GM19395 (cell line): ENCODE data around the gene MED7.
"Not testable (repeated sequence)": the region's sequence is repeated elsewhere in the genome, so short reads cannot be mapped to it uniquely, and the experiment has no call there.

Source experiments
- ATAC-seq: cut with Tn5 transposase; IDR thresholded peaks from one replicate; pipeline ENCODE4 v1.9.1; 2021; ENCODE audit warnings: mild to moderate bottlenecking, moderate library complexity; ENCODE audit not compliant: unreplicated experiment

Gene MED7, protein sequence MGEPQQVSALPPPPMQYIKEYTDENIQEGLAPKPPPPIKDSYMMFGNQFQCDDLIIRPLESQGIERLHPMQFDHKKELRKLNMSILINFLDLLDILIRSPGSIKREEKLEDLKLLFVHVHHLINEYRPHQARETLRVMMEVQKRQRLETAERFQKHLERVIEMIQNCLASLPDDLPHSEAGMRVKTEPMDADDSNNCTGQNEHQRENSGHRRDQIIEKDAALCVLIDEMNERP

DNA sequence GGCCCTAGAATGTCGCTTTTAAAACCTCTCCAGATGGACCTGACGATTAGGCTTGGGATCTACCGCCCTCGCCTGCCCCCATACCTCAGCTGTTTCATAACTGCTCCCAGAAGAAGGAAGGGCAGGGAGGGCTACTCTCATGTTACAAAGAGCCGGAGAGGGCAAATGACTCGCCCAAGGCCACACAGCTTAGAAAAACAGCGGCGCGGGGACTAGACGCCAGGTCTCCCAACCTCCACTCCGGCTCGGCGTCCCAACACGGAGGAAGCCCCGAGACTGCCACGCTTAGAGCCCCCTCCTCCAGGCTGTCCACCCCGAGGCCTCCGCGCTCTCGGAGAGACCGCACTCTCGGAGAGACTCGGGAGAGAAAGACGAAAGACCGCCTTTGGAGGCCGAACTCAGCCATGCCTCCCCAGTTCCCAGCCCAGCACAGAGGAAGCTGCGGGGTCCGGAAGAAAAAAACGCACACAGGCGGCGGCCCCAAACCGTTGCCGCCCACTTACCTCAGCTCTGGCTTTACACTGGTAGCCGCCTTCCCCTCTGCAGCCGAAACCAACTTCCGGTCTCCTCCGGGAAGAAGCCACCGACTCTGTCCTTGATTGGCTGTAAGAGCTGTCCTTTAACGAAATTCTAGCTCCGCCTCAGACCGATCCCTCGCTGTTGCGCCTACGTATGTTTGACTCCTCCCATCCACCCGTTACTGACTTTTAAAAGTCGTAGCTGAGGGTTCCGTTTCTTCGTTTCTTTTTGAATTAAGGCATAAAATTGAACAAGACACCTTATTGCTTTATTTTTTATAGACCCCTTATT, at the start of gene MED7:
Gene MED7, minus strand, starts transcription at position 549 of the 810 bp plus-strand sequence. CDS start 3,434 bp downstream, outside the sequence.
- ATAC-seq = peak; percentile 100

DNA sequence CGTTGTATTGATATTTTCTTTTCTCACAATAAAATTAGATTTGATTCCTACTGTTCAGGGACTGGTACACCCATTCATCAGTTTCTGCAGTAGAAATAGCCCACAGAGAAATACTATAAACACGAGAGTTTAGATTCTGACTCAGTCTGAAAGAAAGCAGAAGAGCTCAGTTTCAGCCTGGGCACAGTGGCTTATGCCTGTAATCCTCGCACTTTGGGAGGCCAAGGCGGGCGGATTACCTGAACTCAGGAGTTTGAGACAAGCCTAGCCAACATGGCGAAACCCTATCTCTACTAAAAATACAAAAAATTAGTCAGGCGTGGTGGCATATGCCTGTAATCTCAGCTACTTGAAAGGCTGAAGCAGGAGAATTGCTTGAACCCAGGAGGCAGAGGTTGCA, 46.6 kb upstream of the MED7 start:
- no peak for ATAC-seq

DNA sequence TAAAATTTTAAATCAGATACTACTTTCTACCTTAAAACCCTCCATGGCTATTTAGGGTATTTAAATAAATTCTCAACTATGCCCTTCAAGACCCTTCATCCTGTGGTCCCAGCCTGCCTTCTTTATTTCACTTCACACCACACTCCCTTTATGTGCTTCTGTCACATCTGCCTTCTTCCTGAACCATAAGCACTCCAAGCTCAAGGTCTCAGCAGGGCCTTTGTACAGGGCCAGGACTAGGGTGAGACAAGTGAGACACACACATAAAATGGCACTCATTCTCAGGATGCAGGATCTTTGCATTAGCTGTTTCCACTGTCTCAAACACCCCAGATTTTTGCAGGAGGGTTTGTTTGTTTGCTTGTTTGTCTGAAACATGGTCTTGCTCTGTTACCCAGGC, 45.6 kb upstream of the MED7 start:
- ATAC-seq = no peak

DNA sequence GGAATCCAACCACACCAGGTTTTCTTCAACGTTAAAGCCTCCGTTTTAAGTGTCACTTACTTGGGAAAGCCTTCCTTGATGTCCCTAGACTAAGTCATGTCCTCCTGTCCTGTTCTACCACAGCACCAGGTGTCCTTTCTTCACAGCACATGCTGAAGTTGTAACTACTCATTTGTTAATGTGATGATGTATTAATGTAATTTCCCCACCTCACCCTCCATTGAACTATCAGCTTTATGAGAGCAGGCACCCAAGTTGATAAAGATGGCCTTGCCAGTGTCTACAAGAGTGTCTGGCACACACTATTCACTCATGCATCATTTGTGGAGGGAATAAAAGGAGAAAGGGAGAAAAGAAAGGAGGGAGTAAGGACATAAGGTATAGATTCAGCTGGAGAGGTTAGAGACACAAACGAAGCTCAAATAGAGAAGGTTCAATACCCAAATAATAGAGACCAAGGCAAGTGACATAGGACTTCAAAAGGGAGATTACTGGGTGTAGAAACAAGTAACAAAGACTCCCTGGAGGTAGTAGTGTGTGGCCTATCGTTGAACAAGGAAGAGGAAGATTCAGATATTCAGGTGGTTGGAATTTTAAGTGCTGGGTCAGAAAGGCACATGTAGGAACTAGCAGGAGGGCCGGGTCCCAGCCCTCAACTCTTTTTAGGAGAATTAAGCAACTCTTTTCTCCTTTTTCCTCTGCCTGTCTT, 44.5 kb upstream of the MED7 start:
- ATAC-seq = no peak

DNA sequence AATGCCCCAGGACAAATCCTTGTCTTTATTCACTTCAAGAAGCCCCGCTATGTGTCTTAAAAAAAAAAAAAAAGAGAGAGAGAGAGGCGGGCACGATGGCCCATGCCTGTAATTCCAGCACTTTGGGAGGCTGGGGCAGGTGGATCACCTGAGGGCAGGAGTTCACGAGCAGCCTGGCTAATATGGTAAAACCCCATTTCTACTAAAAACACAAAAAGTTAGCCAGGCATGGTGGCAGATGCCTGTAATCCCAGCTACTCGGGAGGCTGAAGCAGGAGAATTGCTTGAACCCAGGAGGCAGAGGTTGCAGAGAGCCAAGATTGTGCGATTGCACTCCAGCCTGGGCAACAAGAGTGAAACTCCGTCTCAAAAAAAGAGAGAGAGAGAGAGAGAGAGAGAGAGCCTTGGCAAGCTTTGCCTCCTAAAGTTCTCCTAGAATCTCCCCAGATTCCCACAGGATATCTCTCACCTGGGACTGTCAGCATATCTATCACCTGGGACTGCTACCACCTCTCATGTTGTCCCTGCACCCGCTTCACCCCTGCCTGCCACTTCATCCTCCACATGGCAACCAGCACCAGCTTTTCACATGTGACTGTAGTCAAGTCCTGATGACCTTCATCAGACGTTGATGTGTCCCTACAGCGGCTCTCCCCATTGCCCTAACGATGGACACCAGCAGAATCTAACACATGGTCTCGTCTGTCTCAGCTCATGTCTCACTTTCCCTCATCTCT, 43.8 kb upstream of the MED7 start:
- no peak for ATAC-seq

DNA sequence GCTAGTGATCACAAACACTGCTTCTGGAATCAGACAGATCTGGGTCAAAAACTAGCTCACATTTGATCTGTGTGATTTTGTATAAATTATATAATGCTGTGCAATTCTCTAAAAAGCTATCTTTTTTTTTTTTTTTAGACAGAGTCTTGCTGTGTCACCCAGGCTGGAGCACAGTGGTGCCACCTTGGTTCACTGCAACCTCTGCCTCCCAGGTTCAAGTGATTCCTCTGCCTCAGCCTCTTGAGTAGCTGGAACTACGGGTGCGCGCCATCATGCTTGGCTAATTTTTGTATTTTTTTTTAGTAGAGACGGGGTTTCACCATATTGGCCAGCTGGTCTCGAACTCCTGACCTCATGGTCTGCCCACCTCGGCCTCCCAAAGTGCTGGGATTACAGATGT, 42.5 kb upstream of the MED7 start:
- ATAC-seq = not testable (repeated sequence)

DNA sequence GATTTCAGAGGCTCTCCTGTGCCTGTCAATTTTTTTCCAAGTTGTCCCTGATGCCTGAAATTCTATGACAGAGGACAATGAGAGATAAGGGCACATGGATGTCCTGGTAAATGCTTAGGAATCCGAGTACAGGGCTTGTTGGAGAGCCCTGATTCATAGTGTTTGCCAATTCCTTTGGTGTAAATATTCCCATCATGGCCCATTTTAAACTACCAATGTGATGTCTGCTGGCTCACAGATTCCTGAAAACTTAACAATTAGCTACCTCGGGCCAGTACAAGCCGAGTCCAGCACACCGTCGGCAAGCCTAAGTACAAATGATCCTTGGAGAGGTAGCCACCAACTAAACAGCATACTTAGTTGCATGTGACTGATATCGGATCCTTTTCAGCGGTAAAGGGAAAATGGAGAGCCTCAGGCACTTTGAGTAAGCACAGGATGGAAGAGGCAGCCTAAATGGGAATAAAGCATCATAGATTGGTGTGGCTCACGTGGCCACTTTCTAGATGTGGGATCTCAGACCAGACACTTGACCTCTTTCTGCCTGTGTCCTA, 41.5 kb upstream of the MED7 start:
- ATAC-seq = no peak

DNA sequence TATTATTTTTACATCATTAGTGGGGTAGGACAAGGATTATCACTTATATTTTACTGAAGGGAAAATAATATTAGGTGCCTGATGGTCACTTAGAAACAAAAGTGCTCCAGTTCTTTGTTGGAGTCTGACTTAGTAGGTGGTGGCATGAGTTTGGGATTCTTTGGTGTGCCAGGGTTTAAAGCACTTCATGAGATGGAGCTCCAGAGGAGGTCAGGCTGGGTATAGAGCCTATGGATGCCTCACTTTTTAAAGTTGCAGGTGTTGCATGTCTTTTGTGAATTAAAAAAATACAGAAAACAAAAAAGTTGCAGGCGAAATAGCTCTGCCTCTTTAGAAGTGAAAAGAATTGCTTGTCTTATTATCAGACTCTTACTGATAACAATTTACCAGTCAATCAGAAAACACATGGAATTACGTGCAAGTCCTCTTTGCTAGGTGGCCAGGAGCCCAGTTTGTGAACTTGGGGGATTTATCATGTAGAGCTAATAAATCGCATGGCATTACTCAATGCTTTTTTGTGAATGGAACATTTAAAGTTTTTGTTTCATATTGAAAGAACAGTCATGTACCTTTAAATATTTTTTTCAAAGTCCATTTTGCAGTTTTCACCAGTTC, 39.6 kb upstream of the MED7 start:
- no peak for ATAC-seq

DNA sequence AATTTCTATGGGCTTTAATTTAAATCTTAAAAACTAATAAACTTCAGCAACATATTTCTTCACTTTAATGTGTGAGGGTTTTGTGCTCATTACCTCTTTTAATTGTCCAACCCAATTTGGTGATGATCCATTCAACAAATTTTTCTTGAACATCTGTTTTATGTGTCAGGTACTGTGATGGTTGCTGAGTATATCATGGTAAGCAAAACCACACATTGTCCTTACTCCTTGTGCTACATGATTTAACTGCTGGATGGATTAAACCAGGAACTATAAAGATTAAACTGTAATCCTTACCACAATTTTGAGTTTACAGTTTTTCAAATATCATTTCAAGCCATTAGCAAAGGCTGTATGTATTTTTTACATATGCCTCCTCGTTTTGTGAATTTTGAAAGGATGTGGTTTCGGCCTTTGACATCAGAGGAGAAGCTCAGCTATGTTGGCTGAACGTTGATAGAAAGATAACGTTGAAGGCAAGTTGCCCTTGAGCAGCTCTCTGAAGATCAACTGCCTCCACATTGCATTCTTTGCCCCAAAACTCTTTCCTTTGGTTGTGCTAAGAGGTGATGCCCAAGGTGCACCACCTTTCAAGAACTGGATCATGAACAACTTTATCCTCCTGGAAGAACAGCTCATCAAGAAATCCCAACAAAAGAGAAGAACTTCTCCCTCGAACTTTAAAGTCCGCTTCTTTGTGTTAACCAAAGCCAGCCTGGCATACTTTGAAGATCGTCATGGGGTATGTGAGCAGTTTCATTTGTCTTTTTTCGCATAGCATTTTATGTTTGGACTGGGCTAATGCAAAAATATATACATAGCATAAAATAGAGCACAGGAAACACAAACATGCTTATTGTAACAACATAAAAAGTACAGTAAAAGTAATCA, 38.0 kb upstream of the MED7 start, which contains the start of gene ITK:
Gene ITK, plus strand, starts transcription at position 467 of the 891 bp plus-strand sequence. Its CDS starts 138 bp downstream, at position 605.
- ATAC-seq = no peak

DNA sequence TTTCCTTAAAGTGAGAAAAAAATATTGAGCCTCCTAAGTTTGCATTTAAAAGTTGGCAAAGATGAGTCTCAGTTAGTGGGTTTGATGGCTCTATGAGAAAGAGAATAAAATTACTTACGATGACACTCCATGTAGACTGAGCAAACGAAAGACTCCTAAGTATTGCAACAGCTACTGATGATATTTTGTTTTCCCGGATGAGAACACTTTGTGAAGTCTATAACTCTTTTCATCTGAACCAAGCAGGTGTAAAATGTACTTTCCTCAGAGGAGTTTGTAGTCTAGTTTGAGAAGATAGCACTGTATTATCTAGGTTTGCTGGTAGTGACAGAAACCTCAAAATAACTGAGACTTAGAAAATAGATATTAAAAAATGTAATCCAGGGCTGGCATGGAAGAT, 36.3 kb upstream of the MED7 start:
- ATAC-seq = no peak

DNA sequence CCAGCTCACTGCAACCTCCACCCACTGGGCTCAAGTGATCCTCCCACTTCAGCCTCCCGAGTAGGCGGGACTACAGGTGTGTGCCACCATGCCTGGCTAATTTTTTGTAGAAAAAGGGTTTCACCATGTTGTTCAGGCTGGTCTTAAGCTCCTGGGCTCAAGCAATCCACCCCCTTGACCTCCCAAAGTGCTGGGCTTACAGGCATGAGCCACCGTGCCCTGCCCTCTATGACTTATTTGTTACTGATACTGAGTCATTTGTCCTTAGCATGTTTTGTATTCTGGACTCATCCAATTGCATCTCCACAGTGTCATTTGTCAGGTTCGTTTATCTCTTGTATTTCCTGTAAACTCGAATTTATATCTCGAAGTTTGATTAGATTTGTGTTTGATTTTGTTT, 35.3 kb upstream of the MED7 start:
- no peak for ATAC-seq

DNA sequence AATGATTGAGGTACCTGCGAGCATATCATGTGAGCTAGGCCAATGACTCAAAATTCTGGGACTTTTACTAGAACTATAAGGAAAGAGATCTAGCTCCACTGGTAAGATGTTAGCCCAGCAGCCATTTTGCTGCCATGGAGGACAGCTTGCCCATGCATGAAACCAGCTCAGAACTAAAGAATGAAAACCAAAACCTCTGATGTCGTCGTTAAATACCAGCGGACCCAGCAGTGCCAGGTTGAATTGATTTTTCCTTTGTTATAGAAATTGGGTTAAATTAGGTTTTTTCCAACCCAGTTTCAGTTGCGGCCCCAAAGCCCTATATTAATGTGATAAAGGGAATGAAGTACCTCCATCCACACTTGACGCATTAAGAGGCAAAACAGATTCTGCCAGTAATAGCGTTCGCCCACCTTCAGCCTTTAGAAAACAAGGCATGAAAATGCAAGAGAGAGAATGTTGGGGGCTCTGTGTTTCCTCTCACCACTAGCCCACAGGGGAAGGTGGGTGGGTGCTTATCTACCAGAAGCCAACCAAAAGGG, 32.5 kb upstream of the MED7 start:
- ATAC-seq = no peak

DNA sequence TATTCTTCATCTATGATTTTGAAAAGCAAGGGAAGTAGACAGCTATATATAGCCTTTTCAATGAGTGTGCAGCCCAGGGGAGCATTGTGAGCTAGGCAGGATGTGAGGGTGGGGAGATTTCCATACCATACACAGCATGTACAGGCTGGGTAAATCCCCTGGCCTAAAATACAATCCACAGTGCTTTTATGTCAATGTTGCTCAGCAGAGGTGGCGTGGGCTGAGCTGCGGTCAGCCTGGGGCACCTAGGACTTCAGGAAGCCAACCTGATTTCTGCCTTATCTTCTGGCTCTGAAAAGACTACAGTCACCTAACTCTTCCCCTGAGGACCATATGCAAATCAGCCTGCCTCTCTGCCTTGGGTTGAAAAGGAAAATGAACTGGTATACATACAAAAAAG, 29.7 kb upstream of the MED7 start:
- peak; percentile 99 for ATAC-seq

DNA sequence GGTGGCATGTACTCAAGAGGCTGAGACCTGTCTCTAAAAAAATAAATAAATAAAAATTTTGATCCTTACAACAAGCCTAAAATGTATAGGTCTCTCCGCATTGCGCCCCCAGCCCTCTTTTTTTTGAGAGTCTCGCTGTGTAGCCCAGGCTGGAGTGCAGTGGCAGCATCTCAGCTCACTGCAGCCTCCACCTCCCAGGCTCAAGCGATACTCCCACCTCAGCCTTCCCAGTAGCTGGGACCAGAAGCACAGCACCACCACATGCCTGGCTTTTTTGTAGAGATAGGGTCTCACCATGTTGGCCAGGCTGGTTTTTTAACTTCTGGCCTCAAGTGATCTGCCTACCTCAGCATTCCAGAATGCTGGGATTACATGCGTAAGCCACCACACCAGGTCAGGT, 25.6 kb upstream of the MED7 start:
- ATAC-seq = no peak

DNA sequence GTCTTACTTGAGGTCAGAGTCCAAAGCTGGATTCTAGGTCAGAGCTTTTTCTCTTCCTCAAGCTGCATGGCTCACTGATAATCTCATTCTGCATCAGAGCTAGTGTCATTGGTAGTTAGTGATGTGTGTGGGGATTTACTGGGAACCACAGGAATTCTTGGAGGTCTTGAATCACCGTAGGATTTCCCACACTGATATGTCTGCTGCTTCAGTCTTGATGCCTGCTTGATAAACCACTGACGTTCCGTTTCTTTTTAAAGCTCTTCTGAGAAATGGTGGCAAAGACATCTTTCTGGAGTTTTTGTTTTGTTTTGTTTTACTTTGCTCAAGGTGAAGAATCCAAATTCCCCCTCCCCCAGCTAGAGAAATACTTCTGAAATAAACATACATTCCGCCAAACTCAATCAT, 24.6 kb upstream of the MED7 start:
- no peak for ATAC-seq

DNA sequence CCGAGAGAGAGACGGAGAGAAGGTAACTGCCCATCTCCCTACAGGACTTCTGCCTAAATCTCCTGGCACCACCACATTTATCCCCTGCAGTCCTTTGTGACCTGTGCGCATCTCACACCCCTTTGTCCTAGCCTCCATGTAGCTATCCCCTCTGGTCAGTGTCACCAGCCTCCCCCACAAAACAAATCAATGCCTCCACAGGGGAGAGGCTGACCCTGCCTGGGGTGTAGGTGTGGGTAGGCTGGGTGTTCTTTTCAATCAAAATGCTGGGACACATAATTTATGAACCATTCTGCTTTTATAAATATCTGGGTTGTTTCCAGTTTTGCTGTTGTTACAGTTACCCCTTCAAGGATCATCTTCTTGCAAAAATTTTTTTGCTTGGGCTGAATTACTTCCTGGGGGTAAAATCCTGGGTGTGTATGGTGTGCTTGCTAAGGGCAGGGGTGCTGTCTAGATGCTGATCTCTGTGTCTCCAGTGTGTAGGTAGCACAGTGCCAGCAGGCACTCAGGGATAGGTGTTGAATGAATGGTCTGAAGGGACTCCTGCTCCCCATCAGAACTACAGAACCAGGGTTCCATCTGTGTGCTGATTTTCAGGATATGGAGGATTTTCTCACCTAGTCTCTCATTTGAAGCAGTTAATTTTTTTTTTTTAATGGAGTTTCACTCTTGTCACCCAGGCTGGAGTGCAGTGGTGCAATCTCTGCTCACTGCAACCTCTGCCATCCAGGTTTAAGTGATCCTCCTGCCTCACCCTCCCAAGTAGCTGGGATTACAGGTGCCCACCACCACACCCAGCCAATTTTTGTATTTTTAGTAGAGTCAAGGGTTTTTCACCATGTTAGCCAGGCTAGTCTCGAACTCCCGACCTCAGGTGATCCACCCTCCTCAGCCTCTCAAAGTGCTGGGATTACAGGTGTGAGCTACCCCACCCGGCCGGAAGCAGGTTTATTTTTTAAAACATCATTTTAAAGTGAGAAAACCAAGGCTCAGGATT, 23.8 kb upstream of the MED7 start, which contains the start of gene GARIN3:
Gene GARIN3, minus strand, starts transcription at position 51 of the 1,000 bp plus-strand sequence. CDS start 96 bp downstream, outside the sequence.
- no peak for ATAC-seq

DNA sequence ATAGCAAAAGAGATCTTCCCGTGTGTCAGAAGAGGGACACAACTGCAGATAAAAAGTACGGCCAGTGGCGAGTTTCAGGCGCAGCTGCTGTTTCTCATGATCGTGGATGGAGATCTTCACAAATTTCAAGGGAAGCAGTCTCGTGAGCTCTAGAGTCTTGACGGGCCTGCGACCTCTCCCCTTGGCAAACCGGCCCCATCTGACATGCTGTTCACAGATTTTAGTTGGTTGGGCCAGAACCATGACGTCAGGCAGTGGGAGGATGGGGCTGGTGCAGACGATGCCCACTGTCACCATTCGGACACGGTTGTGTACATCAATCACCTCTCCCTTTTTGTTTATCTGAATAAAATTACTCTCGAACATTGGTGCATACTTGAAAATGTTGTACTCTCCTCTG, 23.0 kb upstream of the MED7 start:
- no peak for ATAC-seq

DNA sequence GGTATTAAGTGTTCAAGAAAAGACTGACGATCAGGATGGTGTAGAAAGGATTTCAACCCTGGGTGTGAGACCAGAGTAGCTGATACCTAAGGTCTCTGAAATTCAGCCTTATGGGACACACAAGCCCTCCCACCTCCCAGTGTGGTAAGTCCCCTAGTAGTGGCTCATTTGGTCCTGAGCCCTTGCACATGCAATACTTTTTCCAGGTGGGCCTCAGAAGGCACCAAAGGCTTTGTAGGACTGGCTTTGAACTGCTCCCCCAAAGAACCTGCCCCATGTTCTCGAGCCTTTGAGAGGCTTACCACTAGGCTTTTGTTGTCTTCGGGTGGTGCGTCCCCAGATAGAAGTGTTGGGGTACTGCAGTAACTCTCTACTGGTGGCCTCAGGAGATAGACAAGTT, 22.6 kb upstream of the MED7 start:
- ATAC-seq = no peak
